Measurements from ENCODE around the gene DDX23. TPM values are rescaled to one million over a fixed set of nuclear protein-coding genes. Genes with fewer than 3 reads are reported as not detected.
"Not testable (repeated sequence)": the region's sequence is repeated elsewhere in the genome, so short reads cannot be mapped to it uniquely, and the experiment has no call there.

Gene DDX23
- polyA plus RNA-seq, 1 donor from 2014 or later, result 51.8 TPM

DNA sequence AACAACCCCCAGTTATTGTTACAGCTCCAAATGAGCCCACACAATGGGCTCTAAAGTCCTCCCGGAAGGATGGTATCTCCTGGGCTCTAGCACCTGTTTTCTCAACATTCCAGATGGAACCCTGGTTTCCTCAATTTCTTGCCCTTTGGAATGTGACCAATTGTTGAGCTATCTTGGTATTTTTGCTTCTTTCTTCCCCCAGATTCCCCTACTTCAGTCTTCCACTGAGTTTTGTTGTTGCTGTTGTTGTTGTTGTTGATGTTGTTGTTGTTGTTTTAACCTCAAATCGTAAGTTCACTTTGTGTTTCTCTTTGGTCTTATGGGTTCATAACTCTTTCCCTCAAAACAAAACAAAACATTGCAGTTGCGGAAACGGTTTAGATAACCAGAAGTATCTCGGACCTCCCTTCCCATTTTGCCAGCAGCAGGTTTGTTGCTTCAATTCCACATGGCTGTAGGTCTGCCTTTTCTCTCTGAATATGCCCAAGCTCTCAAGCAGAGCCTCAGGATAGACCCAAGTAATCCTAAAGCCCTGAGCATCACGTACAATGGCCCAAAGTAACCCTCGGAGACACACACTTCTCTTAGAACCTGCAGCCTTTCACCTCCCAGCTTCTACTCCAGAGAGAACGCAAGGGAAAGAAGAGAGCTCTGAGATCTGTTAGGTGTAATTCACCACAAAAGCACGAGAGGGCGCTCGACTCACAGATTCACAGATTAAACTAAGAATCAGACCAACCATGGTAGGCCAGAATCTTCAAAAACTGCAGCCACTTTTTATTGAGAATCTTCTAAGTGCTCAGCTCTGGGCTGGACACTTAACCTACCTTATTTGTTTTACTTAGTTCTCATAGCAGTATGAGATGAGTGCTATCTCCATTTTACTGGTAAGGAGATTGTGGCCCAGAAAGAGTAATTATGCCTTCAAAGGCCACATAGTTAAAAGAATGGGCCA lies 1.0 kb upstream of the DDX23 start:
- no peaks in the 10 kb centered on the region for H3K36me3 Mint-ChIP-seq
- H3K27me3 Mint-ChIP-seq, result no peaks in the 10 kb centered on the region
- H3K27ac Mint-ChIP-seq, result peak overlapping the region; percentile 79 to 99 (median 94)
- peaks cover 28 to 33% (median 28%) of the 10 kb centered on the region in 3 donors for H3K4me1 Mint-ChIP-seq
- H3K9me3 Mint-ChIP-seq, result no peaks in the 10 kb centered on the region
- peak overlapping the region; percentile 96 to 99 (median 98) for H3K4me3 Mint-ChIP-seq

DNA sequence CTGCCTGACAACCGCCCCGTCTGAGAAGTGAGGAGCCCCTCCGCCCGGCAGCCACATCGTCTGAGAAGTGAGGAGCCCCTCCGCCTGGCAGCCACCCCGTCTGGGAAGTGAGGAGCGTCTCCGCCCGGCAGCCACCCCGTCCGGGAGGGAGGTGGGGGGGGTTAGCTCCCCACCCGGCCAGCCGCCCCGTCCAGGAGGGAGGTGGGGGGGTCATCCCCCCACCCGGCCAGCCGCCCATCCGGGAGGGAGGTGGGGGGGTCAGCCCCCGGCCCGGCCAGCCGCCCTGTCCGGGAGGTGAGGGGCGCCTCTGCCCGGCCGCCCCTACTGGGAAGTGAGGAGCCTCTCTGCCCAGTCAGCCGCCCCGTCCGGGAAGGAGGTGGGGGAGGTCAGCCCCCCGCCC lies 9.9 kb downstream of the DDX23 start:
- not testable (repeated sequence) for H3K9me3 Mint-ChIP-seq, H3K27me3 Mint-ChIP-seq, H3K27ac Mint-ChIP-seq, H3K36me3 Mint-ChIP-seq, H3K4me3 Mint-ChIP-seq, H3K4me1 Mint-ChIP-seq

DNA sequence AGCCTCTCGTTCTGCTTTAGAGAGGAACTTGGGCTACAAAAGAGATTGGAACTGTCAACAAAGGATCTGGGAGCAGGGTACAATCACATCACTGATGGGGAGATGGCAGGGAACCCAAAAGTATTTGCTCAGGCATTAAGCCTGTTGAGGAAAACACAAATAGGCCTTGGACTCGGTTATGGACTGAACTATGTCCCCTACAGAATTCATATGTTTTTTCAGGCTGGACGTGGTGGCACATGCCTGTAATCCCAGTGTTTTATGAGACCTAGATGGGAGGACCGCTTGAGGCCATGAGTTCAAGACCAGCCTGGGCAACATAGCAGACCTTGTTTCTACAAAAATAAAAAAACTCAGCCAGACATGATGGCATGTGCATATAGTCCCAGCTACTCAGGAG lies 13.9 kb downstream of the DDX23 start:
- Mint-ChIP-seq H3K27ac (no peak overlapping the region), H3K4me1 (no peaks in the 10 kb centered on the region), H3K9me3 (no peaks in the 10 kb centered on the region), H3K36me3 (peaks cover 1% of the 10 kb centered on the region), H3K27me3 (no peaks in the 10 kb centered on the region), H3K4me3 (no peak overlapping the region)

DNA sequence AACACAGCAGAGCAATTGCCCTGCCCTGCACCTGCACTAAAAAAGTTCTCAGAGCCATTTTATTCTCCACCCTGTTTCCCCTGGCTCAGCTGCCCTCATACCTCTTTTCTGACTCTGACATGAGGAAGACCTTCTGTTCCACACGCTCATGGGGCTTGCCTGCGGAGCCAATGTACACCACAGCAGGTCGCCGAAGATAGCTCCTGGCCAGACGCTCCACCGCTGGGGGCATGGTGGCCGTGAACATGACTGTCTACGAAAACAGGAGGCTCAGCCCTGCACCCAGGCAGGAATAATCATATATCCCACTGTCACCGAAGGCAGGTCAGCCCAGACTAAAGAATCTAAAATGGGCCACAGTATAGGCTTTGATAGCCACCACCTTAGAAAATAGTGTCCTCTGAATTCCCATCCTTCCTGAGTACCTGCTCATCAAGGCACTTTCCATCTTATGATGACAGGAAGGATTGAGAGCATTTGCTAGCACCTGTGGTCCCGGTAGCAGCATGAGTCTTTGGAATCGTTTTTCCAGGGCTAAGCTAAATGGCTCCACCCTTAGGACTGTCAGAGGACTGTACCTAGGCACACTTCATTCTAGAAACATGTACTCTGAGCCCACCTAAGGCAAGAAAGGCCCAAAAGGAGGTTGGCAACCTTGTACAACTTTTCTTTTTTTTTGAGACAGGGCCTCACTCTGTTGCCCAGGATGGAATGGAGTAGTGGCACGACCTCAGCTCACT lies 19.5 kb downstream of the DDX23 start:
- Mint-ChIP-seq H3K36me3 (peaks cover 7% of the 10 kb centered on the region), H3K27ac (peak overlapping the region in 1 of 3 donors; percentile 35), H3K4me3 (no peak overlapping the region), H3K4me1 (no peaks in the 10 kb centered on the region), H3K27me3 (no peaks in the 10 kb centered on the region), H3K9me3 (no peaks in the 10 kb centered on the region)

DNA sequence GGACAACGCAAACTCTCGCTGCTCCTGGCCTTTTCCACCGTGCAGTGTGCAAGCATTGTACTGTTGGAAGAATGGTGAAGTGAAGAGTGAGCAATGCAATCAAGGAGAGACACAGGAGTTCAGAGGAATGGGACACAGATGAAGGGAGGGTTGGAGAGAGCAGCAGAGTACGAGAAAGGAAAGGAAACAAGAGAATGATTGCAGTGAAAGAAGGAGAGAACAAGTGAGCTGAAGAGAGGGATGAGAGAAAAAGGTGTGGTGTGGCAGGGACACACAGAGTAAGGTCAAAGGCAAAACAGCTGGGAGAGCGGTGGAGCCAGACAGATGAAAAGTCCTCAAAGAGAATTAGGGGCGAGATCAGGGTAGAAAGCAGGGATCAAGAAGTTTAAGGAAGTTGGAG lies 20.7 kb downstream of the DDX23 start:
- Mint-ChIP-seq H3K27ac (peak overlapping the region in 1 of 3 donors; percentile 12), H3K4me3 (no peak overlapping the region), H3K36me3 (peaks cover 7% of the 10 kb centered on the region), H3K4me1 (no peaks in the 10 kb centered on the region), H3K27me3 (no peaks in the 10 kb centered on the region), H3K9me3 (no peaks in the 10 kb centered on the region)

DNA sequence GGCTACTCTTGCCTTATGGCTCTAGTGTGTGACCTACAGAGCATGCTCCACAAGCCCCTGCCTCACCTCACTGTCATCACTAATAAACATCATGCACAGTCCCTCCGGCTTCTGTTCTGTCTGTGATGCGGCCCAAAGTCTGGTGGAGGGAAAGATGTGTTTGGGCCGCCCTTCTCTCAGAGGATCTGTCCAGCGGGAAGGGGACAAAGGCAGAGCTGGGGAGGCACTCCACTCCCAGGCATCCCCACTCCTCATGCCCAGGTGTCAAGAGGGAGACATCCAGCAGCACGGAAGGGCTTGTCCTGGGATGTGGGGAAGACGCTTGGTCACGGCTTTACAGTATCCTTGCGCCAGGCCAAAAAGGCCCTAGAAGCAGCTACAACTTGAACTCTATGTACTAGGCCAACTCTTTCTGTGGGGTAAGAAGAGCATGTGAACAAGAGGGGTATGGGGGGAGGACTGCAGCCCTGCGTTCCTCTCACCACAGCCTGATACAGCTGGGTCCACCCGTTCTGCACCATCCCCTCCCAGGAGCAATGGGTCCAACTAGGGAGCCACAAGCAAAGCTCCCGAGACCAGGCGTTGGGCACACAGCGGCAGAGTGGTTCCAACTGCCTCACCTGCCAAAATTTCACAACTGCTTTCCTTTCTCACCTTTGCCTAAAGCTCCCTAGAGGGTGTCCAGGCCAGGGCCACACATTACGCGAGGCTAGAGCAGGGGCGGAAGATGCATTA lies 23.0 kb downstream of the DDX23 start:
- no peak overlapping the region for H3K27ac Mint-ChIP-seq
- H3K27me3 Mint-ChIP-seq, result no peaks in the 10 kb centered on the region
- H3K4me3 Mint-ChIP-seq, result no peak overlapping the region
- H3K36me3 Mint-ChIP-seq, result peaks cover 6% of the 10 kb centered on the region
- peaks cover 0 to 4% (median 2%) of the 10 kb centered on the region in 3 donors for H3K4me1 Mint-ChIP-seq
- no peaks in the 10 kb centered on the region for H3K9me3 Mint-ChIP-seq

DNA sequence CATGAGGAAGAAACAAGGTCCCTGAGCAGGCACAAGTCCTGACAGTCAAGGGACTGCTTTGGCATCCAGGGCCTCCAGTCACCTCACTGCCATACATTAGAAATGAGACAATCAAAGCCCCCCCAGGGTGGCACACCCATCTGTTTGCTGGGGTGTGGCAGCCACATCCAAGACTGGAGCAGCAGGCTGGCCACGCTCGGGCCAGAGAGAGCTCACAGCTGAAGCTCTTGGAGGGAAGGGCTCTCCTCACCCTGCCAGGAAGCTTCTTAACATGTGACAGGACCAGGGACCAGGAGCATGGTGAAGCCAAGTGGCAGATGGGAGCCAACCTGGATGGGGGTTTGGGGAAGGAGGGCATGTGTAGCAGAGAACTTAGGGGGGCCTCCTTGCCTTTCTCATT lies 23.7 kb downstream of the DDX23 start:
- Mint-ChIP-seq H3K4me1 (peaks cover 0 to 4% (median 2%) of the 10 kb centered on the region in 3 donors), H3K36me3 (peaks cover 6% of the 10 kb centered on the region), H3K9me3 (no peaks in the 10 kb centered on the region), H3K27ac (no peak overlapping the region), H3K27me3 (no peaks in the 10 kb centered on the region), H3K4me3 (no peak overlapping the region)

DNA sequence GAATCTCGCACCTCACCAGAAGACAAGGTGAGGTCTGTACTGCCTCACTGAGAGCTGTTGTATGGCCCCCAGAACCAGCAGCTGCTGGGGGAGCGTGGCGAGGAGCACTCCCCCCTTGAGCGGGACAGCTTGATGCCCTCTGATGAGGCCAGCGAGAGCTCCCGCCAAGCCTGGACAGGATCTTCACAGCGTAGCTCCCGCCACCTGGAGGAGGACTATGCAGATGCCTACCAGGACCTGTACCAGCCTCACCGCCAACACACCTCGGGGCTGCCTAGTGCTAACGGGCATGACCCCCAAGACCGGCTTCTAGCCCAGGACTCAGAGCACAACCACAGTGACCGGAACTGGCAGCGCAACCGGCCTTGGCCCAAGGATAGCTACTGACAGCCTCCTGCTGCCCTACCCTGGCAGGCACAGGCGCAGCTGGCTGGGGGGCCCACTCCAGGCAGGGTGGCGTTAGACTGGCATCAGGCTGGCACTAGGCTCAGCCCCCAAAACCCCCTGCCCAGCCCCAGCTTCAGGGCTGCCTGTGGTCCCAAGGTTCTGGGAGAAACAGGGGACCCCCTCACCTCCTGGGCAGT lies 24.4 kb downstream of the DDX23 start:
- no peaks in the 10 kb centered on the region for H3K9me3 Mint-ChIP-seq
- H3K4me1 Mint-ChIP-seq, result peaks cover 0 to 4% (median 2%) of the 10 kb centered on the region in 3 donors
- no peak overlapping the region for H3K27ac Mint-ChIP-seq
- peaks cover 6% of the 10 kb centered on the region for H3K36me3 Mint-ChIP-seq
- no peak overlapping the region for H3K4me3 Mint-ChIP-seq
- H3K27me3 Mint-ChIP-seq, result no peaks in the 10 kb centered on the region

DNA sequence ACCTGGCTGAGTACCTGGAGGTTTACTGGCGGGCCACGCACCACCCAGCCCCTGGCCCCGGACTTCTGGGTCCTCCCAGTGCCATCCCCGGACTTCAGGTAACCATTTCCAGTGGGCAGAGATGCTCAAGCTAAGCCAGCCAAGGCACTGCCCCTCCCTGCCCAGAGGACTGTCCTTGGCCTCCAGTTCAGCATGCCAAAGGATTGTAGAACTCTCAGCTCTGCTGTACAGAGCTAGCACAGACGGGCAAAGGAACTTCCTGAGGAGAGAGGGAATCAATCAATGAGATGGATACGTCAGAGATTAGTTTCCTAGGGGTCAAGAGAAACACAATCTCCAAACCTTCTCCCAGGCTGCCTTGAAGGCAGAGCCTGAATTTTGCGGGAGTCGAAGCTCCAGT lies 24.9 kb downstream of the DDX23 start:
- H3K27me3 Mint-ChIP-seq, result no peaks in the 10 kb centered on the region
- no peak overlapping the region for H3K4me3 Mint-ChIP-seq
- no peaks in the 10 kb centered on the region for H3K9me3 Mint-ChIP-seq
- H3K27ac Mint-ChIP-seq, result no peak overlapping the region
- H3K36me3 Mint-ChIP-seq, result peaks cover 6% of the 10 kb centered on the region
- peaks cover 0 to 4% (median 2%) of the 10 kb centered on the region in 3 donors for H3K4me1 Mint-ChIP-seq

DNA sequence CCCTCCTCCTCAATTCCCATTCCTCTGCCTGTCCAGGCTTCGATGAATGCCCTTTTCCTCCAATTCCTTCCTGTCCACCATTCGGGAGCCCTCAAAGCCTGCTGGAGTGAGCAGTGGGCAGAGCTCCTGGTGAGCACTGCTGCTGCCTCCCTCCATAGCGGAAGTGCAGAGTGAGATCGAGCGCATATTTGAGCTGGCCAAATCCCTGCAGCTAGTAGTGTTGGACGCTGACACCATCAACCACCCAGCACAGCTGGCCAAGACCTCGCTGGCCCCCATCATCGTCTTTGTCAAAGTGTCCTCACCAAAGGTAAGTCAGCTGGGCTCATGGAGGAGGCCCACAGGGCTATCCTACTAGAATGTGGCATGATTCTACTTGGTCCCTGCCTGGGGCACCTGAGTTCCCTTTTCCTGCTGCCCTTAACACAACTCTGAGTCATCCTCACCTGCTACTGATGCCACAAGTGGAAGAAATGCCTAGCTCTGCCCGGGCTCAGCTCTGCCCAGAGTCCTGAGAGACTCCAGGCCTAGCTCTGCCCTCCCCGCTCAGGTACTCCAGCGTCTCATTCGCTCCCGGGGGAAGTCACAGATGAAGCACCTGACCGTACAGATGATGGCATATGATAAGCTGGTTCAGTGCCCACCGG lies 25.6 kb downstream of the DDX23 start:
- no peaks in the 10 kb centered on the region for H3K9me3 Mint-ChIP-seq
- no peaks in the 10 kb centered on the region for H3K27me3 Mint-ChIP-seq
- H3K4me1 Mint-ChIP-seq, result peaks cover 0 to 4% (median 2%) of the 10 kb centered on the region in 3 donors
- H3K4me3 Mint-ChIP-seq, result peak overlapping the region in 1 of 4 donors; percentile 32
- no peak overlapping the region for H3K27ac Mint-ChIP-seq
- H3K36me3 Mint-ChIP-seq, result peaks cover 4% of the 10 kb centered on the region

DNA sequence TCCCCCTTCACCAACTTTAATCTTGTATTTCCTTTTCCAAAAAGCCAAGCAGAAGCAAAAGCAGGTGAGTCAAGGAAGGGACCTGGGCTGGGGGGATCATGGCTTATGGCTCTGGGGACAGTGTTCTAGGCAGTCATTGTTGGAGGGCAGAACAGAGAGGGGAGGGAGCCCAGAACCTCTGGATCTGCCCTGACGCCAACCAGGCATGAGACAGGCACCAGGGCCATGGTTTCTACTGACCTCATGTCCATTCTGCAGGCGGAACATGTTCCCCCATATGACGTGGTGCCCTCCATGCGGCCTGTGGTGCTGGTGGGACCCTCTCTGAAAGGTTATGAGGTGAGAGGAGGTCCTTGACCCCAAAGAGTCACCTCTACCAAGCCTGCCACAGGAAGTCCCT lies 27.1 kb downstream of the DDX23 start:
- Mint-ChIP-seq H3K9me3 (no peaks in the 10 kb centered on the region), H3K27ac (no peak overlapping the region), H3K27me3 (no peaks in the 10 kb centered on the region), H3K4me1 (peaks cover 0 to 4% (median 2%) of the 10 kb centered on the region in 3 donors), H3K36me3 (no peaks in the 10 kb centered on the region), H3K4me3 (no peak overlapping the region)

DNA sequence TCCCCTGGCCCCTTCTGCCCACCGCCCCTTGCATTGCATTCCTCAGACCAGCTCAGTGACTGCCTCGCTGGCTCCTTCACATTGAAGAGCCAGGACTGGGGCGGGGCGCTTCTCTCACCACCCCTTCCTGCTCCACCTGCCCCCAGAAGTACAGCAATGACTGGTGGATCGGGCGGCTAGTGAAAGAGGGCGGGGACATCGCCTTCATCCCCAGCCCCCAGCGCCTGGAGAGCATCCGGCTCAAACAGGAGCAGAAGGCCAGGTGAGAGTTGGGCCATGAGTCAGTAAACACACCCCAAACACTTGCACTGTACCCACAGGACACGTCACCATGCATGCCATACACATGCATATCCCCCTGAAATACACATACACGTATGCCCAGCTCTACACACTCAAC lies 27.9 kb downstream of the DDX23 start:
- H3K4me3 Mint-ChIP-seq, result peak overlapping the region in 1 of 4 donors; percentile 64

DNA sequence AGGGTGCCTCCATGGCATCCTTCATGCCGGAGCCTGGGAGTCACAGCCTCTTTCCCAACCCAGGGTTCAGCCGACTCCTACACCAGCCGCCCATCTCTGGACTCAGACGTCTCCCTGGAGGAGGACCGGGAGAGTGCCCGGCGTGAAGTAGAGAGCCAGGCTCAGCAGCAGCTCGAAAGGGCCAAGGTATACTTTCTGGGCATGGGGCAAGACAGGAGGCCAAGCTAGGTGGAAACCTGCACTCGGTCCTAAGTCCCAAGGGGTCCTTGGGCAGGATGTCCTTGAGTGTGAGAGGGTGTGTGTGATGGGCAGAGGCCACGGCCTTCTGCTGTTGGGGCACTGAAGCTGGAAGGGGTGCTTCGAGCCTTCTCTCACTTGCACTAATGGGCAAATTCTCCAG lies 28.7 kb downstream of the DDX23 start:
- Mint-ChIP-seq H3K4me1 (peaks cover 0 to 5% (median 2%) of the 10 kb centered on the region in 3 donors), H3K27ac (no peak overlapping the region), H3K27me3 (no peaks in the 10 kb centered on the region), H3K9me3 (no peaks in the 10 kb centered on the region), H3K36me3 (no peaks in the 10 kb centered on the region), H3K4me3 (no peak overlapping the region)

More for the DNA sequence above, 27.9 kb downstream of the DDX23 start:
- H3K36me3 Mint-ChIP-seq, result no peaks in the 10 kb centered on the region
- H3K27me3 Mint-ChIP-seq, result no peaks in the 10 kb centered on the region
- H3K27ac Mint-ChIP-seq, result no peak overlapping the region
- no peaks in the 10 kb centered on the region for H3K9me3 Mint-ChIP-seq
- peaks cover 0 to 5% (median 2%) of the 10 kb centered on the region in 3 donors for H3K4me1 Mint-ChIP-seq

DNA sequence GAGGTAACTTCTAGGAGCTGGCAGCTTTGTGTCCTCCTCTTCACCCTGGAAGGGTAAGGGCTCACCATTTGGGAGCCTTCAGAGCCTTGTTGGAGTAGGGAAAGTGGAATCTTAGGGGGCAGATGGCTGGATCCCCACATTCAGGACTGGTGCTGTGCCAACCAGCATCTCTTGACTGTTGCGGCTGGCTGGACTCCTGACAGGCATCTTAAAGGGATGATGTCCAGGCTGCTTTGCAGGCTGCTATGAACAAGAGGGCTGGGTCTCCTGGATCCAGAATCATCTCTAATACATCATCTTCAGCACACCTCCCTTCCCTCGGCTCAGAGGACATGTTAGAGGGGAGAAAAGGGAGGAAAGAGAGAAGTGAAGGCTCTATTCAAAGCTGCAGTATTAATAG lies 29.3 kb downstream of the DDX23 start:
- Mint-ChIP-seq H3K36me3 (no peaks in the 10 kb centered on the region), H3K4me3 (peak overlapping the region in 1 of 4 donors; percentile 36), H3K4me1 (peaks cover 0 to 6% (median 2%) of the 10 kb centered on the region in 3 donors), H3K27ac (no peak overlapping the region), H3K27me3 (no peaks in the 10 kb centered on the region), H3K9me3 (no peaks in the 10 kb centered on the region)

Measured in IgD-negative memory B cell (primary cell).